MM.1S (cell line): Measurements from ENCODE around the gene FBLN1.

Experiments
- DNase-seq: peaks from one replicate; pipeline ENCODE4 v3.0.0-alpha.2; 2015
- H2AFZ ChIP-seq: fragments of 300-600 bp; sonication (generic); 2 replicates; pipeline ENCODE4 v1.6.0; 2016; ENCODE audit warnings: antibody characterized with exemption, low read length
- H3F3A ChIP-seq: fragments of 300-600 bp; sonication (generic); 2 replicates; pipeline ENCODE4 v1.6.1; 2016; ENCODE audit warnings: mild to moderate bottlenecking, antibody characterized with exemption, low read length, moderate library complexity, mixed read lengths; ENCODE audit not compliant: insufficient read depth
- H3K27ac ChIP-seq: fragments of 300-600 bp; sonication (generic); 2 replicates; pipeline ENCODE4 v1.5.1; 2016; ENCODE audit warnings: mild to moderate bottlenecking, low read length
- H3K27me3 ChIP-seq: fragments of 300-600 bp; sonication (generic); replicated peaks from 2 replicates; pipeline ENCODE4 v1.6.0; 2016; ENCODE audit warnings: low read length; ENCODE audit not compliant: insufficient read depth
- H3K36me3 ChIP-seq: fragments of 300-600 bp; sonication (generic); replicated peaks from 2 replicates; pipeline ENCODE4 v1.6.1; 2016; ENCODE audit warnings: mild to moderate bottlenecking, low read length, mixed read lengths; ENCODE audit not compliant: insufficient read depth
- H3K4me1 ChIP-seq: fragments of 300-600 bp; sonication (generic); 2 replicates; pipeline ENCODE4 v1.6.1; 2016; ENCODE audit warnings: low read length, mixed read lengths
- H3K4me2 ChIP-seq: fragments of 300-600 bp; sonication (generic); 2 replicates; pipeline ENCODE4 v1.6.0; 2016; ENCODE audit warnings: low read depth, low read length
- H3K4me3 ChIP-seq: fragments of 300-600 bp; sonication (generic); 2 replicates; pipeline ENCODE4 v1.5.1; 2016; ENCODE audit warnings: low read length, mixed read lengths
- H3K79me2 ChIP-seq: fragments of 300-600 bp; sonication (generic); 2 replicates; pipeline ENCODE4 v1.6.1; 2016; ENCODE audit warnings: mixed run types, low read length, mixed read lengths
- H3K9ac ChIP-seq: fragments of 300-600 bp; sonication (generic); 2 replicates; pipeline ENCODE4 v1.6.1; 2016; ENCODE audit warnings: low read length, mixed read lengths
- H3K9me2 ChIP-seq: fragments of 300-600 bp; sonication (generic); replicated peaks from 2 replicates; pipeline ENCODE4 v1.6.1; 2016; ENCODE audit warnings: mild to moderate bottlenecking, low read length, mixed read lengths; ENCODE audit not compliant: insufficient read depth
- H3K9me3 ChIP-seq: fragments of 300-600 bp; sonication (generic); replicated peaks from 2 replicates; pipeline ENCODE4 v1.6.1; 2016; ENCODE audit warnings: mild to moderate bottlenecking, low read length, mixed read lengths; ENCODE audit not compliant: insufficient read depth
- H4K20me1 ChIP-seq: fragments of 300-600 bp; sonication (generic); 2 replicates; pipeline ENCODE4 v1.6.1; 2016; ENCODE audit warnings: mild to moderate bottlenecking, low read length, moderate library complexity, mixed read lengths; ENCODE audit not compliant: insufficient read depth
- EZH2 ChIP-seq: fragments of 300-600 bp; sonication (generic); optimal IDR thresholded peaks from 2 replicates; pipeline ENCODE3; 2017; ENCODE audit warnings: low read depth, mild to moderate bottlenecking, antibody characterized with exemption, low read length, mixed read lengths
- EZH2phosphoT487 ChIP-seq: fragments of 300-600 bp; sonication (generic); IDR thresholded peaks from 2 replicates; pipeline ENCODE4 v1.6.1; 2018; ENCODE audit warnings: antibody characterized with exemption, low read length
- TF ChIP-seq, protein P1 (sequence below): fragments of 300-600 bp; sonication (generic); IDR thresholded peaks from 2 replicates; pipeline ENCODE4 v1.5.1; 2016; ENCODE audit warnings: antibody characterized with exemption, low read length, mixed read lengths

FBLN1 gene

GRCh38 chr22:45581549-45582080 lies 78.9 kb downstream of the FBLN1 start:
- no peaks in the 10 kb centered on the region for H4K20me1 ChIP-seq
- TF ChIP-seq, protein P1, sequence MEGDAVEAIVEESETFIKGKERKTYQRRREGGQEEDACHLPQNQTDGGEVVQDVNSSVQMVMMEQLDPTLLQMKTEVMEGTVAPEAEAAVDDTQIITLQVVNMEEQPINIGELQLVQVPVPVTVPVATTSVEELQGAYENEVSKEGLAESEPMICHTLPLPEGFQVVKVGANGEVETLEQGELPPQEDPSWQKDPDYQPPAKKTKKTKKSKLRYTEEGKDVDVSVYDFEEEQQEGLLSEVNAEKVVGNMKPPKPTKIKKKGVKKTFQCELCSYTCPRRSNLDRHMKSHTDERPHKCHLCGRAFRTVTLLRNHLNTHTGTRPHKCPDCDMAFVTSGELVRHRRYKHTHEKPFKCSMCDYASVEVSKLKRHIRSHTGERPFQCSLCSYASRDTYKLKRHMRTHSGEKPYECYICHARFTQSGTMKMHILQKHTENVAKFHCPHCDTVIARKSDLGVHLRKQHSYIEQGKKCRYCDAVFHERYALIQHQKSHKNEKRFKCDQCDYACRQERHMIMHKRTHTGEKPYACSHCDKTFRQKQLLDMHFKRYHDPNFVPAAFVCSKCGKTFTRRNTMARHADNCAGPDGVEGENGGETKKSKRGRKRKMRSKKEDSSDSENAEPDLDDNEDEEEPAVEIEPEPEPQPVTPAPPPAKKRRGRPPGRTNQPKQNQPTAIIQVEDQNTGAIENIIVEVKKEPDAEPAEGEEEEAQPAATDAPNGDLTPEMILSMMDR = no peak
- TF ChIP-seq EZH2phosphoT487 (no peak), EZH2 (no peak)
- H2AFZ ChIP-seq = no peak overlapping the region
- H3K27me3 ChIP-seq = peaks cover 99% of the 10 kb centered on the region
- DNase-seq = no peak
- H3K36me3 ChIP-seq = no peaks in the 10 kb centered on the region
- no peak overlapping the region for H3K4me3 ChIP-seq
- H3K79me2 ChIP-seq = no peaks in the 10 kb centered on the region
- H3K4me2 ChIP-seq = no peak overlapping the region
- H3F3A ChIP-seq = no peaks in the 10 kb centered on the region
- H3K9ac ChIP-seq = no peak overlapping the region
- no peaks in the 10 kb centered on the region for H3K9me3 ChIP-seq
- H3K27ac ChIP-seq = no peak overlapping the region
- no peaks in the 10 kb centered on the region for H3K9me2 ChIP-seq
- no peaks in the 10 kb centered on the region for H3K4me1 ChIP-seq

DNA sequence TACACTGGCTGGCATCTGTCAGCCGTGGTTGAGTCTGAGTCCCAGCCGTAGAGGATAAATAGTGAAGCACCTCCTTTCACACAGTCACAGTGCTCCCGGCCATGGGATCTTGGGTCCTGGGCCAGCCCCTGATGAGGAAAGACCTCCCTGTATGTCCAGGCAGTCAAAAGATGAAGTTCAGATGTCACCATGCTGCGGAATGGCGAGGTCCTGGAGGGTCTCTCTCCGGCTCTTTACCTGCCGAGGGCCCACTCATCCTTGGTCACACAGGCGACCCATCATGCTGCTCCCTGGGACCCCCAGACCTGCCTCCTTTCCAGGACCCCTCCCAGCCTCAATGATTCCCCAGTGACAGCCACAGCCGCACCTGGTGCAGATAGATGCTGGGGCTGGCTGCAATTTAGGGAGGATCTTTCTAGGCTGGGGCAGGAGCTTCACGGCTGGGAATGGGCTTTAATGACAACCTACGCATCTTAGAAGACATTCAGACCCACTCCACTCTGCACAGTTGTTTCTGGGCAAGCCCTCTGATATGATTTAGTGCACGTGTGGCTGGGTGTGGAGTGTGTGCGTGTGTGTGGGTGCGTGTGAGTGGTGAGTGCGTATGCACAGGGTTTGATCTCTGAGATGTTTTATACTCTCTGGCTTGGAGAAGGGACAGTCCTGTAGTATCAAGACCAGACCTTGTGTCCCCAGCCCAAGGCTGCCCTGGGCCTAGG lies 79.7 kb downstream of the FBLN1 start:
- Histone ChIP-seq H3K9ac (no peak overlapping the region), H3K27me3 (peaks cover 99% of the 10 kb centered on the region), H3K4me1 (no peaks in the 10 kb centered on the region), H3K27ac (no peak overlapping the region), H3K9me3 (no peaks in the 10 kb centered on the region), H3F3A (no peaks in the 10 kb centered on the region), H3K4me3 (no peak overlapping the region), H3K36me3 (no peaks in the 10 kb centered on the region), H3K79me2 (no peaks in the 10 kb centered on the region), H3K4me2 (no peak overlapping the region), H4K20me1 (no peaks in the 10 kb centered on the region), H2AFZ (no peak overlapping the region), H3K9me2 (no peaks in the 10 kb centered on the region)
- TF ChIP-seq EZH2phosphoT487 (no peak), EZH2 (no peak)
- TF ChIP-seq, protein P1 = no peak
- DNase-seq = no peak

- H3K4me1 ChIP-seq = no peaks in the 10 kb centered on the region
- no peak overlapping the region for H3K9ac ChIP-seq
- H3K4me3 ChIP-seq = no peak overlapping the region
- peaks cover 99% of the 10 kb centered on the region for H3K27me3 ChIP-seq
- no peak overlapping the region for H3K4me2 ChIP-seq
- no peak overlapping the region for H3K27ac ChIP-seq
- H3K79me2 ChIP-seq = no peaks in the 10 kb centered on the region
- no peaks in the 10 kb centered on the region for H3F3A ChIP-seq
- H3K9me2 ChIP-seq = no peaks in the 10 kb centered on the region
- H3K9me3 ChIP-seq = no peaks in the 10 kb centered on the region
- DNase-seq = no peak
- no peak overlapping the region for H2AFZ ChIP-seq
- no peaks in the 10 kb centered on the region for H4K20me1 ChIP-seq
- no peaks in the 10 kb centered on the region for H3K36me3 ChIP-seq
- TF ChIP-seq EZH2phosphoT487 (no peak), EZH2 (no peak)
- TF ChIP-seq, protein P1 = no peak
Measured at GRCh38 chr22:45582955-45583320, 80.3 kb downstream of the FBLN1 start.
